ENCODE results near the gene STYXL1.
"Not testable (repeated sequence)": the region's sequence is repeated elsewhere in the genome, so short reads cannot be mapped to it uniquely, and the experiment has no call there.

STYXL1 gene

GRCh38 chr7:76047811-76048667, at the start of gene STYXL1, which contains the start of gene MDH2:
STYXL1 (minus strand) TSS chr7:76048000; CDS start chr7:76030523, 17,477 bp downstream.
MDH2 (plus strand) TSS chr7:76048106; CDS start chr7:76048161, 55 bp downstream.
- peak; percentile 74 for DNase-seq (ENCODE audit: low read depth)

DNA sequence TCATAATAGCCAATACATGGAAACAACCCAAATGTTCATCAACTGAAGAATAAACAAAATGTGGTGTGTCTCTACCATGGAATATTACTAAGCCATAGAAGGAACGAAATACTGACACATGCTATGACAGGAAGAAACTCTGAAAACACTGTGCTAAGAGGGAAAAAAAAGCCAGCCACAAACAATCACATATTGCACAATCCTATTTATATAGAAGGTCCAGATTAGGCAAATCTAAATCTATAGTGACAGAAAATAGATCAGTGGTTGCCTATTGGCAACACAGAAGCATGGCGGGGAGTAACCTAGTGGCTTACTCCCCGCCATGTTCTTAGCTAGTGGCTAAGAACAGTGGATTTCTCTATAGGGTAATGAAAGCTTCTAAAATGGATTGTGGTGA, 48.1 kb upstream of the STYXL1 start:
- no peak for DNase-seq (ENCODE audit: low read depth)

GRCh38 chr7:76094326-76094725, 46.5 kb upstream of the STYXL1 start:
- not testable (repeated sequence) for DNase-seq (ENCODE audit: low read depth)

- DNase-seq (ENCODE audit: low read depth), result not testable (repeated sequence)
Observed at GRCh38 chr7:76093531-76093930, 45.7 kb upstream of the STYXL1 start.

DNA sequence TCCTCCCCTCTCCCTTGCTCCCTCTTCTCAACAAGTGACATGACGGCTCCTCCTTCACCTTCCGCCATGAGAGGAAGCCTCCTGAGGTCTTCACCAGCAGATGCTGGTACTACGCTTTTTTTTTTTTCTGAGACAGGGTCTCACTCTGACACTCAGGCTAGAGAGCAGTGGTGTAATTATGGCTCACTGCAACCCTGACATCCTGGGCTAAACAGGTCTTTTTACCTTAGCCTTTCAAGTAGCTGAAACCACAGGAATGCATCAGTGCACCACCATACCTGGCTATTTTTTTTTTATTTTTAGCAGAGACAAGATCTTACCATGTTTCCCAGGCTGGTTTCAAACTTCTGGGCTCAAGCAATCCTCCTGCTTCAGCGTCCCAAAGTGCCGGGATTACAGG, 43.7 kb upstream of the STYXL1 start:
- DNase-seq (ENCODE audit: low read depth), result no peak

GRCh38 chr7:76089865-76090475, 42.2 kb upstream of the STYXL1 start:
- no peak for DNase-seq (ENCODE audit: low read depth)

- DNase-seq (ENCODE audit: low read depth), result not testable (repeated sequence)
Observed at GRCh38 chr7:76087362-76087791, 39.6 kb upstream of the STYXL1 start.

GRCh38 chr7:76086070-76086469, 38.3 kb upstream of the STYXL1 start:
- DNase-seq (ENCODE audit: low read depth), result no peak

DNA sequence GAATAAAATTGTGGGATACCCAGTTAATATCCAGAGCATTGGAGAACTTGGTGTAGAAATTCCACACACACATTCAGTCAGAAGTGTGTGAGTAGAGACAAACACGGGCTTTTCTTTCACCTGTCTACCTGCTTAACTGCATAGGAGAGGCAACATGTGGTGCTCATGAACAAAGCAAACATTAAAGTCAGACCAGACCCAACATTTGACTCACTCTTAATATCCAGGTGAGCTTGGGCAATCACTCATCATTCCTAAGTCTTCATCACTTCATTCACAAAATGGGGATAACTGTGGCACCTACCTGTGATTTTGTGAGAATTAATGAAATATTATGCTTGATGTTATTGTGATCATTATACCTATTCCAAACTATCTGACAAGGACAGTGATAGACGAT, 36.3 kb upstream of the STYXL1 start:
- DNase-seq (ENCODE audit: low read depth), result not testable (repeated sequence)

DNA sequence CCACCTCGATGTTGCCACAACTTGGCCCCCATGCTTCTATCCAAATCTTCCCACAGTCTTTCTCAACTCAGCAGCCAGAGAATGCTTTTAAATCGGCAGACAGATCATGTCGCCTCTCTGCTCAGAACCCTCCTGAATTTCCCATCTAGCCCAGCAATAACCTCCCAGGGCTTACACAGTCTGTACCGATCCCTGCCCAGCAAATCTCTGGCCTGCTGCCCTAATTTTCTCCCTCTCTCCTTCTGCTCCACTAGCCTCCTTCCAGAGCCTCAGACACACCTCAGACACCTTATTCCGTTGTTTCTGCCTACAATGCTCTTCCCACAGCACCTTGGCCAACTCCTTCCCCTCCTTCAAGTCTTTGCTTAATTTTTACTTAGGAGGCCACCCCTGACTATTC, 32.4 kb upstream of the STYXL1 start:
- no peak for DNase-seq (ENCODE audit: low read depth)

DNA sequence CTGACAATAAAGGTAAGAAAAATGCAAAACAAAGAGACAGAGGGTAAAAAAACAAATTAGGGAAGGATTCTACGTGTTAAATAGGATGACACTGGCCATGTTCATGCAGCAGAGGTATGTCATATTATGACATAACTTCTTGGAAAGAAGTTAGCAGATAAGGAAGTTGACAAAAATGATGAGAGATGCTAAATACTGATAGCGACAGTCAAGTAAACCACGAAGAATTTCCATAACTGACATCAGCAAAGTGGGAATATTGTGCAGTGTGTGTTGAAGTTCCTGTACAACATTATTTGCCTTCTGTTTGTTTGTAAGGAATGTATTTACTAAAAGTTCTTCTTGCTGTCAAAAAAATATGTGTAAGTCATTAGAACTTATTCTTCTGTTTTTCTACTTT, 29.6 kb upstream of the STYXL1 start:
- DNase-seq (ENCODE audit: low read depth), result no peak

GRCh38 chr7:76076995-76077394, 29.2 kb upstream of the STYXL1 start:
- no peak for DNase-seq (ENCODE audit: low read depth)

DNA sequence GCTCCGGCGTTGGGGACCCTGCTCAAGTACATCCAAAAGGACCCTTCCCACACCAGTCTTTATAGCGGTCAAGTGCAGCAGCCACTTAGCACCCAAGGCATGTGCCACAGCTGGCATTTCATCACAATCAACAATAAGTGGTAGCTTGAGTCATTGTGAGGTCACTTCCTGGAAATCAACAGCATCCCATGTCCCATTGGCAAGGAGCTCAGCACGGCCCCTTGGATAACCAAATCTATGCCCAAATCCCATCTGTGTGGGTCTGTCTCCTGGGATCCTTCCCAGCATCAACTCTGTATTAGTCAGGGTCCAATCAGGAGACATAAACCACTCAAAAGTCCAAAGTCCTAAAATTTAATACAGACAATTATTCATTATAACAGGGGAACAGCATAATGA, 27.2 kb upstream of the STYXL1 start:
- no peak for DNase-seq (ENCODE audit: low read depth)

GRCh38 chr7:76074306-76074971, 26.6 kb upstream of the STYXL1 start:
- no peak for DNase-seq (ENCODE audit: low read depth)

- no peak for DNase-seq (ENCODE audit: low read depth)
Observed at GRCh38 chr7:76073335-76073990, 25.7 kb upstream of the STYXL1 start.

- no peak for DNase-seq (ENCODE audit: low read depth)
Observed at GRCh38 chr7:76072243-76073148, 24.7 kb upstream of the STYXL1 start.

GRCh38 chr7:76071316-76072242, 23.8 kb upstream of the STYXL1 start:
- DNase-seq (ENCODE audit: low read depth), result no peak

- no peak for DNase-seq (ENCODE audit: low read depth)
Observed at GRCh38 chr7:76069238-76069638, 21.4 kb upstream of the STYXL1 start.

GRCh38 chr7:76066716-76067503, 19.1 kb upstream of the STYXL1 start:
- DNase-seq (ENCODE audit: low read depth), result no peak

All from stimulated activated CD4-positive, alpha-beta T cell treated with anti-CD3 and anti-CD28 coated beads, Interleukin-2, amount 100 ng/mL, for 4 hours (primary cell).